GM19467 (cell line): Measurements from ENCODE around the gene TMEM132C.

ENCODE experiments used
- ATAC-seq: cut with Tn5 transposase; IDR thresholded peaks from one replicate; pipeline ENCODE4 v1.9.1; 2021; ENCODE audit warnings: mild to moderate bottlenecking, moderate library complexity; ENCODE audit not compliant: unreplicated experiment

TMEM132C gene

GRCh38 chr12:128543971-128544370 lies 277.0 kb downstream of the TMEM132C start:
- ATAC-seq, result no peak

GRCh38 chr12:128548949-128549348 lies 282.0 kb downstream of the TMEM132C start:
- no peak for ATAC-seq

GRCh38 chr12:128549601-128550218 lies 282.7 kb downstream of the TMEM132C start:
- ATAC-seq, result no peak

GRCh38 chr12:128551266-128551665 lies 284.3 kb downstream of the TMEM132C start:
- ATAC-seq, result no peak

- ATAC-seq, result no peak
Measured at GRCh38 chr12:128554546-128555304, 287.8 kb downstream of the TMEM132C start.

GRCh38 chr12:128557231-128557630 lies 290.3 kb downstream of the TMEM132C start:
- ATAC-seq, result no peak

- ATAC-seq, result no peak
Measured at GRCh38 chr12:128564956-128565355, 298.0 kb downstream of the TMEM132C start.

- ATAC-seq, result no peak
Measured at GRCh38 chr12:128567730-128568129, 300.8 kb downstream of the TMEM132C start.

- no peak for ATAC-seq
Measured at GRCh38 chr12:128570191-128571065, 303.5 kb downstream of the TMEM132C start.

- ATAC-seq, result no peak
Measured at GRCh38 chr12:128571906-128572810, 305.2 kb downstream of the TMEM132C start.

- ATAC-seq, result no peak
Measured at GRCh38 chr12:128573907-128574306, 306.9 kb downstream of the TMEM132C start.

- no peak for ATAC-seq
Measured at GRCh38 chr12:128578045-128578444, 311.1 kb downstream of the TMEM132C start.

- no peak for ATAC-seq
Measured at GRCh38 chr12:128581321-128581761, 314.4 kb downstream of the TMEM132C start.

GRCh38 chr12:128583453-128583852 lies 316.5 kb downstream of the TMEM132C start:
- ATAC-seq, result no peak

GRCh38 chr12:128586451-128587029 lies 319.6 kb downstream of the TMEM132C start:
- no peak for ATAC-seq

GRCh38 chr12:128587918-128588317 lies 320.9 kb downstream of the TMEM132C start:
- no peak for ATAC-seq

GRCh38 chr12:128592220-128592744 lies 325.3 kb downstream of the TMEM132C start:
- ATAC-seq, result no peak

- ATAC-seq, result no peak
Measured at GRCh38 chr12:128594521-128594920, 327.6 kb downstream of the TMEM132C start.

- ATAC-seq, result no peak
Measured at GRCh38 chr12:128595609-128596008, 328.6 kb downstream of the TMEM132C start.

GRCh38 chr12:128600886-128601285 lies 333.9 kb downstream of the TMEM132C start:
- no peak for ATAC-seq
